GM19193 (cell line): Measurements from ENCODE around the gene UBR7.

Experiments
- POLR2A ChIP-seq: IDR thresholded peaks from 4 replicates; pipeline ENCODE4 v1.6.1; 2011; ENCODE audit not compliant: insufficient read depth, insufficient read length; ENCODE audit errors: extremely low read depth

UBR7 gene

GRCh38 chr14:93239869-93240677 is 33.0 kb downstream of the UBR7 start:
- TF ChIP-seq POLR2A, result no peak

DNA sequence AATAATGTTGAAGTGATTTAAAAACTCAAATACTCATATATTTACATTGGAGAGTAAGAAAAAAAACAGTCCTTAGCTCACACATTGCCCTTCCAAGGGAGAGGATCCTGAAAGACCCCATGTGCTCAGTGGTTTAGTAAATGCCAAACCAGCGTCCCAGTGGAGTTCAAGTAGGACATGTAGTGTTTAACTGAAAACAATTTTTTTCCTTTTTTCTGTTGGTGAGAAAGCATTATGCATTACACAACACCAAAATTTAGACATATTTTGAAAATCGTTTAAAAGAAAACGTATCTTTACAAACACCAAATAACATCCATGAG is 33.6 kb downstream of the UBR7 start:
- no peak for TF ChIP-seq POLR2A

DNA sequence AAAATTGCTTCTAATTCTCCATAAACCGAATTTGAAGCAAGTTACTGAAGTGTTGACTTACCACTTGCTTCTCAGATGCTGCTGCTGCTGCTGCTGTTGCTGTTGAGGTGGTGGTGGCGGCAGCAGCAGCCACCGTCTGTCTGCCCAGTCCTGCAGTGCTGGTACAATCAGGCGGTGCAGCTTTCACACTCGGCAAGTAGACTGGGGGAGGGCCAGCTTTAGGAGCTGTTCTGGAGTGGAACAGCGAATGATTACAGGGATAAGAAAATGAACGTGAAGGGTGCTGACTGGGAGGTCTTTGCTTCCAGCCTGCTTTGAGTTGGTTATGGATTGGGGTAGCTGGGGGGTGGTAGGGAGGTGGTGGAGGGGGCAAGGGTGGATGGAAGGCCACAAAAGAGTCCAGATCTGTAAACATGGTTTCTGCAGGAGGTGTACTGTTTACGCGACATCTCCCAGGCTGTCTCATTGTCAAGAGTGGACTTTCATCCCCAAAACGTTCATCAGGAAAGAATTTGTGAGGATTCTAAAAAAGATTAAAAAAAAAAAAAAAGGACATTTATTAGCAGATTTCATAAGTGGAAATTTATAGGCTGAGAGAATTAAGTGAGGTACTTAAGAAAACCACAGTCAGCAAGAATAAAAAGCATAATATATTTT is 38.8 kb downstream of the UBR7 start:
- no peak for TF ChIP-seq POLR2A

GRCh38 chr14:93246534-93246933 is 39.5 kb downstream of the UBR7 start:
- TF ChIP-seq POLR2A, result no peak

DNA sequence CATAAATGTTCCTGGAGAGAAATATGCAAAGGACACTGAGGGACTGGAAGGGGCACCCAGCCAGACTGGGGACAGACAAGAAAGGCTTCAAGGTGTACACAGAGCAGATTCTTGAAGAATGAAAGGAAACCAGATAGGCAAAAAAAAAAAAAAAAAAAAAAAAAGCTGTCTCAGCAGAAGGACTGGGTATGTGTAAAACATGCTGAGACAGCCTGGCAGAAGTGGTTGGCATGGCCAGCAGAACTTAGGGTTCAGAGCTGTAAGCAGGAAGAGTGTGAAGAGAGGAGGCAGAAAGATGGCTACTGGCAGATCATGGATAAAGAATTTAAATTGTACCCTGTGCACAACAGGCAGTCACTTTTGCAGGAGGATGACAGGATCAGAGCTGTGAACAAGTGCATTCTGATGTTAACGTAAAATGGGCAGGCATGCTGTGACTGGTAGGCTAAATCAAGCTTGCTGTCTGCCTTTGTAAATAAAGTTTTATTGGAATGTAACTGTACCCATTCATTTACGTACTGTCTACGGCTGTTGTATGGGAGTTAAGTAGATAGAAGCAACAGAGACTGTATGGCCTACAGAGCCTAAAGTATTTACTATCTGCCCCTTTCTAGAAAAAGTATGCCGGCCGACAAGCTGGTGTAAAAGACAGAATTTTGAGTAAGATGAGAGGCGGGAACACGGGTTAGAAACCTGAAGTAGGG is 42.2 kb downstream of the UBR7 start:
- TF ChIP-seq POLR2A, result no peak

DNA sequence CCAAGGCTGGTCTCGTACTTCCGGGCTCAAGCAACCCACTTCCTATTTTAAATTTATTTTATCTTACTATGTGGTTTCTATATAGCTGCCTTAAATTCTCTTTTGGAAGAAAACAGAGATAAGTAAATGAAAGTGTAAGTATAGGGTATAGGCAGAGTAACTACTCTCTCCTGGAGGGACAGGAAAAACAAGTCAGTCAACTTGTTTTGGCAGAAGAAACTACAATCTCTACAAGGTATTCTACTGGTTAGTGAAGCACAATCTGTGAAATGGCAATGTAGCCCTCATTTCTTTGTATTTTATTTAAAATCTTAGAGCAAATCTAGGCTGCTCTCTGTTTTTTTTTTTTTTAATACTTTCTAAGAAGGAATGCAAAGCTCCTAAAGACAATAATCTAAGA is 55.4 kb downstream of the UBR7 start:
- TF ChIP-seq POLR2A, result no peak

- no peak for TF ChIP-seq POLR2A
Observed at GRCh38 chr14:93263416-93263815, 56.4 kb downstream of the UBR7 start.

DNA sequence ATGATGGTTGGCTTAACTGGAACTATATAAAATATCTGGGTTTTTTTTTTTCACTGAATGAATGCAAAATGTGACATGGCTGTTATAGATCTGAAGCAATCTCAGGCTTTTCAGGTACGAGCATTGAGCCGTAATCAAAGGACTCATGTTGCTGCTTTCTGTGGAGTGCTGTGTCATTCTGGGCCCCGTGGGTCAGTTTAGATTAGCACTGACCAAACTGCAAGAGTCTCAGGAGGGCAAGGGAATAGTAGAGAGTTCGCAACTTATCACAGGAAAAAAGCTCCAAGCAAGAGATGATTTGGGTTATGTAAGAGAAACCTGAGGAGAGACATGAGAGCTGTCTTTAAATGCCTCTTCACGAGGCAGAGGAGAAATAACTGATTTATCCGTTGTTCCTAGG is 59.1 kb downstream of the UBR7 start:
- no peak for TF ChIP-seq POLR2A

DNA sequence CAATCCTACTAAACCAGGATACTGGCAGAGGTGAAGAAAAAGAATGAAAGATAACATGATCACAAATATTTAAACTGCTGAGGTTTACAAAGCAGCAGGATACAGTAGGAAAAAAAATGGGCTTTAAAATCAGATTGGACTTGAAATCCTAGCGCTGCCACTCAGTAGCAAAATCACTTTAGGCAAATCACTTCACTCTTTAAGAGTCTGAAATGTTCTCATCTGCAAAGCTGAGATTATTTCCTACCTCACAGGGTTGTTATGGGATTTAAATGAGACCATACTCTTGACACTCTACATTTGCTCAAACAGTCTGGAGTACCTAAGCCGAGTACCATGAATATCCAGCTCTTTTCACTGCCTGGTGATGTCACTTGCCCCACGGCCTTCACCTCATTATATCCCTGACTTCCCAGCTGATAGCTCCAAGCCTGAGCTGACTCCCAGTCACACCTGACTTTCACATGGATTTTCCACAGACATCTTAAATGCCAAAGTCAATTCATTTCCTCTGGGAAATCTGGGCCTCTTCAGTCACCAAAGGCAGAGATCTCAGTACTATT is 60.2 kb downstream of the UBR7 start:
- no peak for TF ChIP-seq POLR2A

GRCh38 chr14:93268406-93268805 is 61.4 kb downstream of the UBR7 start:
- TF ChIP-seq POLR2A, result no peak

DNA sequence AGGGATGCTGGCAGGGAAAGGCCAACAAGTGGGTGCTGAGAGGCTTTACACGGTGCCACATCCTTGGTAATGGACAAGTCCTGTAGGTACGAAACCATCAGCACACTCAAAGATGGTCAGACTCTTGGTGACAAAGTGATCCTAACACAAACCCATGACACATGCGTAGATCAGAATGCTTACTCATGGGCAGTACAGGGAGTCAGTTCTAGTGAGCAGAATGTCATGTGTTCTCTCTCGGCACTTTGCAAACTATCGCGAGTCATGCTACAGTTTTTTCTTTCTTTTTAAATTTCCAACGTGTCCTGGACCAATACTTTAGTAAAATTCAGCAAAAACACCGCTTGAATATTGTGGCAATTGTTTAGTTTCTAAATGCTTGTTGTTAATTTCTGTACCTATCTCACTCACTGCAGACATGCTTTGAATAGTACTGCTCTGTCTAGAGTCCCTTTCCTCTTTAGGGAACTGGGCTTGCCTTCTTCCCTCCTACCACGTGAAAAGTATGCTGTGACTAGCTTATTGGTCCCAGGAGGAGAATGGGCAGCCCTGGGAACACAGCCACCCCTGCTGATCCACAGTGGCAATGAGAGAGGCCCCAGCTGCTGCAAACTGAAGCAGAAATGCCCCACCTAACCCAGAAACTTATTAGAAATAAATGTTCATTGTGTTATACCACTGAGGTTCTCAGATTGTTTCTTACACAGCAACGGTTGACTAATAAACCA is 62.4 kb downstream of the UBR7 start:
- no peak for TF ChIP-seq POLR2A

GRCh38 chr14:93271111-93271510 is 64.1 kb downstream of the UBR7 start:
- TF ChIP-seq POLR2A, result no peak

DNA sequence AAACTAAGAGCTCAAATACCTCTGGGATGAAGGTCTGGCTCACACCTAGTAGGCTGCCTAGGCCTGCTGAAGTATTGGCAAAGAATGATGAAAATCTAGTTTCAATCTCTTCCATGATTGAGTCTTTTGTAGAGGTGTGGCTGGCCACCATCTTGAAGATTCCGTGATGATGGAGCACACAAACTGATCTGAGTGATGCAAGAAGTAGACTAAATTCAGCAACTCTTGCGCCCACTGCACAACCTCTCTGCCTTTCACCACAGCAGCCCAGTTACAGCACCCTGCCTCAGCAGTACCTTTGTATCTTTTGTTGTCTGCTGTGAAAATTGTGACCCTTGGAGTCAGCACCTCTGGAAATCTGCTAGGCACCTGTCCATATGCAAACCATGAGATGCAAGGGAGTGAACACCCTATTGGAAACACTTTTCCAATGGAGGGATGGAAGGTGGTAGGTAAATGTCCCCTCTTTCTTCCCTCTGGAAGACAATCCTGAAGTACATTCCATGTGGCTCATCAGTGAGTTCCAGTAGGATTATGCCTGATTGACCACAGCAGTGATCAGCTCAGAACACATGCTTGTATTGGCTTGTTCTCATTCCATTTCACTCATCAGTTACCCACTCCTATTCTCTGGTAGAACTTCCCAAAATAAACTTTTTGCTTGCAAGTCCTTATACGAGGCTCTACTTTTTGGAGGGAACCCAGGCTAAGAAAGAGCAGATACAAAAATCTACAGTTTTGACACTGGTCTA is 67.2 kb downstream of the UBR7 start:
- TF ChIP-seq POLR2A, result no peak

GRCh38 chr14:93276031-93276716 is 69.1 kb downstream of the UBR7 start:
- no peak for TF ChIP-seq POLR2A
